Esophagus squamous epithelium (tissue), 4 donors: ENCODE results near the gene ZNF738.

ENCODE experiments used
- POLR2A ChIP-seq, 4 donors: fragments of 450-650 bp; IDR thresholded peaks; one replicate each; pipeline ENCODE4 v1.6.1; 2017; ENCODE audit warnings: antibody characterized with exemption in 4 of 4, mild to moderate bottlenecking in 4 of 4, moderate library complexity in 3 of 4
- TF ChIP-seq, protein P1 (sequence below), 6 experiments: fragments of 450-650 bp in 4 of 6; fragments of 200-600 bp in 2 of 6; sonication (generic) in 2 of 6; IDR thresholded peaks; one replicate each; pipeline ENCODE4 v1.5.1; 2016 to 2019; ENCODE audit warnings: antibody characterized with exemption in 6 of 6, mild to moderate bottlenecking in 4 of 6, moderate library complexity in 4 of 6

DNA sequence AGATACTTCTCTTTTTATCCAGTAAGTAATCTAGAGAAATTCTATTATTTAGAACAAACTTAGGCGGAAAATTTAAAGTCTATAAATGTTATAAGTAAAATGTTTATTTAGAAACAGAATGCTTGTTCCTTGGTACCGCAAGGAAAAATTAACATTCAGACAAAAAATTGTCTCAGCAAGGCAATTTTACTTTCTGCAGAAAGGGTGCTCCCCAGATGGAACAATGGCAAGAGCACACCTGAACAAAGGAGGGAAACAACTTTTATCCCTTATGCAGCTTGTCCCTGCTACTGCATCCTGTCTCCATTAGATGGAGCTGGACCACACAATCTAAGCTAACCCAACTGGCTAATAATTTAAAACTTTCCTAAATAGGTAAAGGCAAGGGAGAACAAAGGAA is 23.1 kb upstream of the ZNF738 start:
- no peak for TF ChIP-seq POLR2A (IDR thresholded peaks at IDR 0.05)
- TF ChIP-seq, protein P1, sequence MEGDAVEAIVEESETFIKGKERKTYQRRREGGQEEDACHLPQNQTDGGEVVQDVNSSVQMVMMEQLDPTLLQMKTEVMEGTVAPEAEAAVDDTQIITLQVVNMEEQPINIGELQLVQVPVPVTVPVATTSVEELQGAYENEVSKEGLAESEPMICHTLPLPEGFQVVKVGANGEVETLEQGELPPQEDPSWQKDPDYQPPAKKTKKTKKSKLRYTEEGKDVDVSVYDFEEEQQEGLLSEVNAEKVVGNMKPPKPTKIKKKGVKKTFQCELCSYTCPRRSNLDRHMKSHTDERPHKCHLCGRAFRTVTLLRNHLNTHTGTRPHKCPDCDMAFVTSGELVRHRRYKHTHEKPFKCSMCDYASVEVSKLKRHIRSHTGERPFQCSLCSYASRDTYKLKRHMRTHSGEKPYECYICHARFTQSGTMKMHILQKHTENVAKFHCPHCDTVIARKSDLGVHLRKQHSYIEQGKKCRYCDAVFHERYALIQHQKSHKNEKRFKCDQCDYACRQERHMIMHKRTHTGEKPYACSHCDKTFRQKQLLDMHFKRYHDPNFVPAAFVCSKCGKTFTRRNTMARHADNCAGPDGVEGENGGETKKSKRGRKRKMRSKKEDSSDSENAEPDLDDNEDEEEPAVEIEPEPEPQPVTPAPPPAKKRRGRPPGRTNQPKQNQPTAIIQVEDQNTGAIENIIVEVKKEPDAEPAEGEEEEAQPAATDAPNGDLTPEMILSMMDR (IDR thresholded peaks at IDR 0.05) = no peak
